LNCaP clone FGC (cell line): ENCODE measurements around the gene PIAS3.

Source experiments
- DNase-seq: peaks from one replicate; pipeline ENCODE4 v3.0.0-alpha.2; 2011; ENCODE audit warnings: low read depth
- H3K4me3 ChIP-seq: 2 replicates; pipeline ENCODE4 v1.5.1; 2011; ENCODE audit warnings: mild to moderate bottlenecking, low read depth, low read length, control low read depth
- CTCF ChIP-seq: IDR thresholded peaks from 2 replicates; pipeline ENCODE4 v1.5.1; 2012; ENCODE audit warnings: mild to moderate bottlenecking; ENCODE audit not compliant: control insufficient read depth, insufficient read depth; ENCODE audit errors: extremely low read depth

PIAS3 gene

DNA sequence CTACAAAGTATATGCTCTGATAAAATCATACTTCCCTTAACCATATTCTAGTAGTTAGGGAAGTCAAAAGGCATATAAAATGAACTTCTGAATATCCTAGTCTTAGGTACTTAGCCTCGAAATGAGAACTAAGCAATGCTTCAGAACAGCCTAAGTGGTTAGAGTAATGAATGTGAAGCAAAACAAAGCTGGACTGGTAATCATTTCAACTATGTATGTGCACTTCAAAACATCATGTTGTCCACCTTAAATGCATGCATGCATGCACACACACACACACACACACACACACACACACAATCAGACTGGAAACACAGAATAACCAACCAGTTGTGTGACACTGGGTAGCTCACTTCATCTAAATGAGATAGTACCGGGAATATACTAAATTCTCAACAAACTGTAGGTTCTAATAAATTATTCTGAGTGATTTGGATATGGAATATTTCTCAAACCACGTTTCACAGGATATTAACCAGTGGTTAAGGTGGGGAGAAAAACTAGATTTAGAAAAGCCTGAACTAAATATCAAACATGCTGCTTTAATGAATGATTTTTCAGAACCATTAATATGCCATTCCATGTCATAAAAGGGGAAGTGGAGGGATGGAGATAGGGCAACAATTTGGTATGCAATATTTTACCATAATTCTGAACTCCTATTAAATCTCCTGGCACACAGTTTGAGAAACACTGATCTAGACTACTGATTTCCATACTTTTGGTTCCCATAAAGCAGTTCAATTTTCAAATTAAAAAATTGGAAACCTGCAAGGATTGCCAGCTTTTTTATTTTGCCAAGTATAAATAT, 54.4 kb downstream of the PIAS3 start:
- no peak for TF ChIP-seq CTCF
- DNase-seq = no peak
- H3K4me3 ChIP-seq = no peak overlapping the region

- TF ChIP-seq CTCF = no peak
- H3K4me3 ChIP-seq = no peak overlapping the region
- no peak for DNase-seq
These were observed 59.1 kb downstream of the PIAS3 start for GRCh38 chr1:145799806-145800205.
